HCT116 (cell line): ENCODE data around the gene CRISPLD2.

ENCODE experiments used
- ATF3 ChIP-seq: IDR thresholded peaks from 2 replicates; pipeline ENCODE4 v1.6.1; 2012
- CTCF ChIP-seq, 3 experiments: fragments of 200-600 bp in 1 of 3; sonication (generic) in 1 of 3; IDR thresholded peaks in 2 of 3; conservative IDR thresholded peaks in 1 of 3; 2 replicates each; pipeline ENCODE4 v1.5.1; 2012 to 2017; ENCODE audit warnings: low read depth in 2 of 3, low read length in 2 of 3, antibody characterized with exemption in 1 of 3, borderline replicate concordance in 1 of 3, control low read depth in 1 of 3, mild to moderate bottlenecking in 1 of 3, mixed read lengths in 1 of 3, mixed run types in 1 of 3, moderate library complexity in 1 of 3; ENCODE audit not compliant: insufficient read depth in 1 of 3
- EGR1 ChIP-seq: IDR thresholded peaks from 2 replicates; pipeline ENCODE4 v1.6.1; 2012; ENCODE audit warnings: low read depth
- EZH2 ChIP-seq: fragments of 200-600 bp; sonication (generic); IDR thresholded peaks from 2 replicates; pipeline ENCODE4 v1.6.1; 2017; ENCODE audit warnings: antibody characterized with exemption, mixed run types
- EZH2phosphoT487 ChIP-seq: fragments of 200-600 bp; IDR thresholded peaks from 2 replicates; pipeline ENCODE4 v1.6.1; 2018; ENCODE audit warnings: antibody characterized with exemption, borderline replicate concordance
- JUND ChIP-seq: IDR thresholded peaks from 2 replicates; pipeline ENCODE4 v1.6.1; 2012
- MAX ChIP-seq: IDR thresholded peaks from 2 replicates; pipeline ENCODE4 v1.6.1; 2012
- POLR2A ChIP-seq: IDR thresholded peaks from 2 replicates; pipeline ENCODE4 v1.7.0; 2011; ENCODE audit warnings: borderline replicate concordance; ENCODE audit not compliant: insufficient read depth, insufficient read length; ENCODE audit errors: extremely low read depth
- POLR2AphosphoS5 ChIP-seq: IDR thresholded peaks from 2 replicates; pipeline ENCODE4 v1.6.1; 2011; ENCODE audit warnings: mild to moderate bottlenecking, low read depth, low read length, moderate library complexity
- SP1 ChIP-seq: IDR thresholded peaks from 2 replicates; pipeline ENCODE4 v1.6.1; 2012; ENCODE audit warnings: low read depth
- YY1 ChIP-seq: IDR thresholded peaks from 2 replicates; pipeline ENCODE4 v1.6.1; 2011; ENCODE audit warnings: low read length, low read depth, moderate library complexity, mild to moderate bottlenecking; ENCODE audit not compliant: insufficient replicate concordance; ENCODE audit errors: extremely low read depth
- ZBTB33 ChIP-seq: IDR thresholded peaks from 2 replicates; pipeline ENCODE4 v1.6.1; 2011; ENCODE audit warnings: mild to moderate bottlenecking, low read length, moderate library complexity; ENCODE audit not compliant: insufficient replicate concordance; ENCODE audit errors: extremely low read depth
- ZNF274 ChIP-seq: fragments of 200-500 bp; sonication (Bioruptor generic); IDR thresholded peaks from 2 replicates; pipeline ENCODE4 v1.6.1; 2014; ENCODE audit warnings: mild to moderate bottlenecking, low read depth, low read length, inconsistent platforms

- TF ChIP-seq CTCF (IDR thresholded peaks at IDR 0.05 in 2 of 3, conservative IDR thresholded peaks at IDR 0.05 in 1 of 3; ENCODE audit: borderline replicate concordance in 1 of 3, insufficient read depth in 1 of 3, low read depth in 2 of 3, low read length in 2 of 3) = no peak
- no peak for TF ChIP-seq EZH2phosphoT487
- no peak for TF ChIP-seq POLR2A
- TF ChIP-seq MAX = no peak
- no peak for TF ChIP-seq EZH2
- no peak for TF ChIP-seq ZBTB33
- no peak for TF ChIP-seq JUND
- no peak for TF ChIP-seq EGR1
- no peak for TF ChIP-seq YY1
- TF ChIP-seq SP1 = no peak
- TF ChIP-seq POLR2AphosphoS5 = no peak
- no peak for TF ChIP-seq ATF3
- TF ChIP-seq ZNF274 = no peak
These were observed 138.0 kb downstream of the CRISPLD2 start for GRCh38 chr16:84957792-84958191.
